ENCODE results near the gene STRAP. TPM values are rescaled to one million over a fixed set of nuclear protein-coding genes. Genes with fewer than 3 reads are reported as not detected.

STRAP gene
- total and polyA plus RNA-seq, 2 of the 8 experiments (the other 6 are each of a cell fraction or from before 2014, with no cell fraction given): 107 to 251 TPM

- Histone ChIP-seq H2BK15ac (ENCODE audit: low read length) (no peak overlapping the region), H2BK20ac (ENCODE audit: low read length) (no peak overlapping the region), H4K91ac (replicated peaks; ENCODE audit: insufficient read length, low read length) (no peak overlapping the region), H2AK5ac (ENCODE audit: low read depth, low read length) (no peak overlapping the region), H3K4me2 (ENCODE audit: insufficient read depth in 1 of 2, low read depth in 2 of 2, low read length in 2 of 2) (no peak overlapping the region), H3K56ac (replicated peaks; ENCODE audit: insufficient read length, low read depth, low read length) (no peak overlapping the region), H3K18ac (ENCODE audit: extremely low read depth, low read length) (no peak overlapping the region), H3K9me3 (ENCODE audit: insufficient read depth in 2 of 2, low read depth in 1 of 2, low read length in 1 of 2) (no peaks in the 10 kb centered on the region), H3K14ac (ENCODE audit: insufficient read length) (no peak overlapping the region), H3K9ac (replicated peaks in 1 of 4; ENCODE audit: extremely low read depth in 1 of 4, low read depth in 3 of 4, low read length in 3 of 4) (no peak overlapping the region), H3K79me2 (ENCODE audit: control insufficient read depth in 1 of 2, insufficient read depth in 2 of 2, low read length in 2 of 2) (no peaks in the 10 kb centered on the region), H3K23me2 (ENCODE audit: low read depth, low read length) (no peaks in the 10 kb centered on the region), H3K4ac (replicated peaks; ENCODE audit: insufficient read length, low read depth, low read length) (no peak overlapping the region), H2AFZ (ENCODE audit: low read length) (no peak overlapping the region), H3K4me3 (ENCODE audit: extremely low read depth in 1 of 4, insufficient read depth in 2 of 4, low read depth in 3 of 4, low read length in 4 of 4) (no peak overlapping the region), H2BK12ac (ENCODE audit: low read depth, low read length) (no peak overlapping the region), H4K8ac (ENCODE audit: extremely low read depth, insufficient read depth, low read length) (no peak overlapping the region), H3K79me1 (ENCODE audit: low read depth, low read length) (no peaks in the 10 kb centered on the region), H3K27ac (ENCODE audit: low read depth, low read length) (no peak overlapping the region), H4K5ac (ENCODE audit: insufficient read length, low read depth, low read length) (no peak overlapping the region), H3K36me3 (ENCODE audit: control insufficient read depth in 2 of 4, insufficient read depth in 4 of 4, low read length in 3 of 4) (no peaks in the 10 kb centered on the region), H3K4me1 (replicated peaks in 1 of 4; ENCODE audit: control insufficient read depth in 3 of 4, insufficient read depth in 4 of 4, low read length in 3 of 4) (no peaks in the 10 kb centered on the region), H2BK5ac (ENCODE audit: low read depth, low read length) (no peak overlapping the region), H2BK120ac (replicated peaks; ENCODE audit: low read depth, low read length) (no peak overlapping the region), H4K20me1 (replicated peaks in 1 of 2; ENCODE audit: control insufficient read depth in 1 of 2, insufficient read depth in 2 of 2, low read length in 2 of 2) (no peaks in the 10 kb centered on the region), H3K23ac (ENCODE audit: insufficient read length) (no peak overlapping the region), H3K27me3 (replicated peaks in 1 of 4; ENCODE audit: control insufficient read depth in 3 of 4, extremely low read depth in 1 of 4, insufficient read depth in 3 of 4, low read length in 3 of 4) (no peaks in the 10 kb centered on the region)
- ChIA-PET CTCF (ENCODE audit: partially characterized antibody) (interaction anchor here (0.6 to 7.9 kb wide), 5 partner anchors 10 to 262 kb away, joined by 3 to 49 read pairs (median 4); no protein-coding TSS in a partner anchor), POLR2A (ENCODE audit: partially characterized antibody) (no interaction called here)
- no peak for DNase-seq (ENCODE audit: low read depth in 1 of 2, low spot score in 2 of 2)
- WGBS, 2 experiments (ENCODE audit: extremely low coverage in 1 of 2, insufficient coverage in 1 of 2, insufficient read length in 1 of 2, insufficient replicate concordance in 2 of 2, low coverage in 1 of 2, low lambda C conversion rate in 2 of 2, missing lambda C conversion rate in 1 of 2): 91% methylated on average over 2 of the region's 2 CpGs; no CpG with 5 or more reads in 1 of the 2 experiments
- no peak for FAIRE-seq
- no peak for TF ChIP-seq E2F6 (IDR thresholded peaks at IDR 0.05)
These were observed 35.3 kb upstream of the STRAP start for GRCh38 chr12:15846887-15847286.

All from H1 (cell line).